SKM-1 (cell line): Measurements from ENCODE around the gene NUP58.

Experiments
- DNase-seq: peaks from one replicate; lab custom pipeline; 2025; ENCODE audit not compliant: unreplicated experiment; lab: John Stamatoyannopoulos, UW

Gene NUP58

GRCh38 chr13:25301347-25302113, at the start of gene NUP58:
Gene NUP58 (plus strand): TSS chr13:25301625. CDS start chr13:25301774, 149 bp downstream.
- DNase-seq = peak; percentile 83

- DNase-seq = no peak
Observed at GRCh38 chr13:25252225-25252624, 49.2 kb upstream of the NUP58 start.

GRCh38 chr13:25252752-25253151, 48.7 kb upstream of the NUP58 start:
- no peak for DNase-seq

- no peak for DNase-seq
Observed at GRCh38 chr13:25253702-25254101, 47.7 kb upstream of the NUP58 start.

- DNase-seq = no peak
Observed at GRCh38 chr13:25262261-25262660, 39.2 kb upstream of the NUP58 start.

- DNase-seq = no peak
Observed at GRCh38 chr13:25266706-25267105, 34.7 kb upstream of the NUP58 start.

GRCh38 chr13:25267715-25268114, 33.7 kb upstream of the NUP58 start:
- DNase-seq = peak; percentile 10

GRCh38 chr13:25268561-25268960, 32.9 kb upstream of the NUP58 start:
- no peak for DNase-seq

- DNase-seq = no peak
Observed at GRCh38 chr13:25276748-25277147, 24.7 kb upstream of the NUP58 start.

GRCh38 chr13:25280396-25280795, 21.0 kb upstream of the NUP58 start:
- no peak for DNase-seq

GRCh38 chr13:25281193-25281934, 20.1 kb upstream of the NUP58 start:
- no peak for DNase-seq

GRCh38 chr13:25281935-25282332, 19.5 kb upstream of the NUP58 start:
- DNase-seq = no peak

- DNase-seq = no peak
Observed at GRCh38 chr13:25286308-25286968, 15.0 kb upstream of the NUP58 start.

GRCh38 chr13:25286969-25287961, 14.2 kb upstream of the NUP58 start, which contains the start of gene MTMR6:
Gene MTMR6 (minus strand): TSS chr13:25287488. CDS start chr13:25287247, 241 bp downstream.
- DNase-seq = peak; percentile 54

- DNase-seq = no peak
Observed at GRCh38 chr13:25288966-25289365, 12.5 kb upstream of the NUP58 start.

- no peak for DNase-seq
Observed at GRCh38 chr13:25291691-25292090, 9.7 kb upstream of the NUP58 start.

GRCh38 chr13:25292301-25292700, 9.1 kb upstream of the NUP58 start:
- DNase-seq = no peak

- DNase-seq = no peak
Observed at GRCh38 chr13:25295228-25295627, 6.2 kb upstream of the NUP58 start.

- DNase-seq = no peak
Observed at GRCh38 chr13:25295701-25296100, 5.7 kb upstream of the NUP58 start.

GRCh38 chr13:25300861-25301346, 521 bp upstream of the NUP58 start:
- no peak for DNase-seq
